Parathyroid adenoma (tissue), 2 donors: ENCODE measurements around the gene TUBA1C.
"Not testable (repeated sequence)": the region's sequence is repeated elsewhere in the genome, so short reads cannot be mapped to it uniquely, and the experiment has no call there.

Experiments used
- H2AFZ ChIP-seq: fragments of 300-600 bp; sonication (generic); one replicate; pipeline ENCODE4 v1.7.0; 2017; ENCODE audit warnings: antibody characterized with exemption, mild to moderate bottlenecking
- H3K27ac ChIP-seq: fragments of 300-600 bp; sonication (generic); one replicate; pipeline ENCODE4 v1.7.0; 2017
- H3K27me3 ChIP-seq: fragments of 300-600 bp; sonication (generic); one replicate; pipeline ENCODE4 v1.7.0; 2017; ENCODE audit warnings: low read length; ENCODE audit not compliant: control insufficient read depth, insufficient read depth
- H3K36me3 ChIP-seq: fragments of 300-600 bp; sonication (generic); one replicate; pipeline ENCODE4 v1.7.0; 2017; ENCODE audit warnings: low read length; ENCODE audit not compliant: control insufficient read depth, insufficient read depth
- H3K4me1 ChIP-seq: fragments of 300-600 bp; sonication (generic); one replicate; pipeline ENCODE4 v1.7.0; 2017; ENCODE audit warnings: control low read depth
- H3K4me2 ChIP-seq: fragments of 300-600 bp; sonication (generic); one replicate; pipeline ENCODE4 v1.7.0; 2017; ENCODE audit warnings: low read length
- H3K4me3 ChIP-seq: fragments of 300-600 bp; sonication (generic); one replicate; pipeline ENCODE4 v1.7.0; 2017; ENCODE audit warnings: low read depth, low read length
- H3K79me2 ChIP-seq: fragments of 300-600 bp; sonication (generic); one replicate; pipeline ENCODE4 v1.7.0; 2017; ENCODE audit warnings: control low read depth
- H3K9ac ChIP-seq: fragments of 300-600 bp; sonication (generic); one replicate; pipeline ENCODE4 v1.7.0; 2017; ENCODE audit warnings: mild to moderate bottlenecking
- H3K9me3 ChIP-seq: fragments of 300-600 bp; sonication (generic); one replicate; pipeline ENCODE4 v1.7.0; 2017; ENCODE audit warnings: low read length; ENCODE audit not compliant: control insufficient read depth
- CTCF ChIP-seq: fragments of 300-600 bp; sonication (generic); IDR thresholded peaks from one replicate; pipeline ENCODE4 v1.7.0; 2017; ENCODE audit warnings: antibody characterized with exemption, mild to moderate bottlenecking
- donor health status: primary hyperparathyroidism.

Gene TUBA1C

GRCh38 chr12:49277466-49277865 lies 12.6 kb downstream of the TUBA1C start:
- Histone ChIP-seq H3K4me2 (no peak overlapping the region), H3K27ac (no peak overlapping the region), H2AFZ (no peak overlapping the region), H3K4me3 (no peak overlapping the region), H3K4me1 (no peaks in the 10 kb centered on the region), H3K9ac (no peak overlapping the region), H3K79me2 (no peaks in the 10 kb centered on the region), H3K27me3 (no peaks in the 10 kb centered on the region), H3K36me3 (no peaks in the 10 kb centered on the region), H3K9me3 (no peaks in the 10 kb centered on the region)
- no peak for TF ChIP-seq CTCF

- Histone ChIP-seq H3K4me1 (no peaks in the 10 kb centered on the region), H3K27me3 (no peaks in the 10 kb centered on the region), H3K9ac (no peak overlapping the region), H3K9me3 (no peaks in the 10 kb centered on the region), H2AFZ (no peak overlapping the region), H3K36me3 (no peaks in the 10 kb centered on the region), H3K79me2 (no peaks in the 10 kb centered on the region), H3K4me2 (no peak overlapping the region), H3K27ac (no peak overlapping the region), H3K4me3 (no peak overlapping the region)
- TF ChIP-seq CTCF, result no peak
Measured at GRCh38 chr12:49279706-49280159, 14.9 kb downstream of the TUBA1C start.

GRCh38 chr12:49280545-49280944 lies 15.7 kb downstream of the TUBA1C start:
- not testable (repeated sequence) for H3K27me3 ChIP-seq, H3K9ac ChIP-seq, H3K4me1 ChIP-seq, H3K27ac ChIP-seq, H3K4me3 ChIP-seq, H3K36me3 ChIP-seq, H2AFZ ChIP-seq, H3K79me2 ChIP-seq, H3K4me2 ChIP-seq, H3K9me3 ChIP-seq

GRCh38 chr12:49282302-49282701 lies 17.4 kb downstream of the TUBA1C start:
- no peak overlapping the region for H3K9ac ChIP-seq
- no peaks in the 10 kb centered on the region for H3K36me3 ChIP-seq
- no peak overlapping the region for H3K4me3 ChIP-seq
- H3K79me2 ChIP-seq, result no peaks in the 10 kb centered on the region
- H3K9me3 ChIP-seq, result no peaks in the 10 kb centered on the region
- no peak for TF ChIP-seq CTCF
- no peaks in the 10 kb centered on the region for H3K4me1 ChIP-seq
- no peaks in the 10 kb centered on the region for H3K27me3 ChIP-seq
- H2AFZ ChIP-seq, result no peak overlapping the region
- H3K4me2 ChIP-seq, result no peak overlapping the region
- H3K27ac ChIP-seq, result no peak overlapping the region

- H3K4me3 ChIP-seq, H3K27ac ChIP-seq, H3K4me1 ChIP-seq, H3K4me2 ChIP-seq, H3K9ac ChIP-seq, H3K79me2 ChIP-seq, H3K36me3 ChIP-seq, H3K27me3 ChIP-seq, H3K9me3 ChIP-seq, H2AFZ ChIP-seq: not testable (repeated sequence)
Measured at GRCh38 chr12:49282740-49283375, 18.0 kb downstream of the TUBA1C start.
